RWPE2 (cell line): Measurements from ENCODE around the gene C15orf39.
A peak's percentile ranks its signal among the peaks of the same experiment; 100 is the strongest.
"Not testable (repeated sequence)": the region's sequence is repeated elsewhere in the genome, so short reads cannot be mapped to it uniquely, and the experiment has no call there.

Source experiments
- ATAC-seq: fragments of 200-7000 bp; cut with Tn5 transposase; 3 replicates; pipeline ENCODE4 v1.9.1; 2021; ENCODE audit warnings: low read depth
- DNase-seq: peaks from one replicate; pipeline ENCODE4 v3.0.0-alpha.2; 2020; ENCODE audit warnings: low spot score
- H3K27ac ChIP-seq: fragments of 450-650 bp; 2 replicates; pipeline ENCODE4 v1.5.1; 2017; ENCODE audit warnings: mild to moderate bottlenecking; ENCODE audit not compliant: poor library complexity, severe bottlenecking
- H3K27me3 ChIP-seq: fragments of 250-450 bp; sonication (Bioruptor Pico); 2 replicates; pipeline ENCODE4 v1.5.1; 2021; ENCODE audit warnings: mild to moderate bottlenecking, moderate library complexity; ENCODE audit not compliant: insufficient read depth, poor library complexity, severe bottlenecking
- H3K36me3 ChIP-seq: fragments of 250-450 bp; sonication (Bioruptor Pico); 2 replicates; pipeline ENCODE4 v1.5.1; 2020; ENCODE audit warnings: low read depth, mild to moderate bottlenecking, moderate library complexity
- H3K4me1 ChIP-seq: fragments of 250-450 bp; sonication (Bioruptor Pico); 2 replicates; pipeline ENCODE4 v1.5.1; 2021; ENCODE audit warnings: mild to moderate bottlenecking, moderate library complexity; ENCODE audit not compliant: insufficient read depth, poor library complexity, severe bottlenecking
- H3K4me3 ChIP-seq: fragments of 250-450 bp; sonication (Bioruptor Pico); 2 replicates; pipeline ENCODE4 v1.5.1; 2021; ENCODE audit warnings: mild to moderate bottlenecking, moderate library complexity; ENCODE audit not compliant: severe bottlenecking
- H3K9me3 ChIP-seq: fragments of 250-450 bp; sonication (Bioruptor Pico); 2 replicates; pipeline ENCODE4 v1.5.1; 2021; ENCODE audit warnings: mild to moderate bottlenecking, moderate library complexity; ENCODE audit not compliant: severe bottlenecking
- TF ChIP-seq, protein P1 (sequence below): fragments of 450-650 bp; IDR thresholded peaks from one replicate; pipeline ENCODE4 v1.5.1; 2017; ENCODE audit warnings: mild to moderate bottlenecking, moderate library complexity; ENCODE audit not compliant: poor library complexity, severe bottlenecking

Gene C15orf39

DNA sequence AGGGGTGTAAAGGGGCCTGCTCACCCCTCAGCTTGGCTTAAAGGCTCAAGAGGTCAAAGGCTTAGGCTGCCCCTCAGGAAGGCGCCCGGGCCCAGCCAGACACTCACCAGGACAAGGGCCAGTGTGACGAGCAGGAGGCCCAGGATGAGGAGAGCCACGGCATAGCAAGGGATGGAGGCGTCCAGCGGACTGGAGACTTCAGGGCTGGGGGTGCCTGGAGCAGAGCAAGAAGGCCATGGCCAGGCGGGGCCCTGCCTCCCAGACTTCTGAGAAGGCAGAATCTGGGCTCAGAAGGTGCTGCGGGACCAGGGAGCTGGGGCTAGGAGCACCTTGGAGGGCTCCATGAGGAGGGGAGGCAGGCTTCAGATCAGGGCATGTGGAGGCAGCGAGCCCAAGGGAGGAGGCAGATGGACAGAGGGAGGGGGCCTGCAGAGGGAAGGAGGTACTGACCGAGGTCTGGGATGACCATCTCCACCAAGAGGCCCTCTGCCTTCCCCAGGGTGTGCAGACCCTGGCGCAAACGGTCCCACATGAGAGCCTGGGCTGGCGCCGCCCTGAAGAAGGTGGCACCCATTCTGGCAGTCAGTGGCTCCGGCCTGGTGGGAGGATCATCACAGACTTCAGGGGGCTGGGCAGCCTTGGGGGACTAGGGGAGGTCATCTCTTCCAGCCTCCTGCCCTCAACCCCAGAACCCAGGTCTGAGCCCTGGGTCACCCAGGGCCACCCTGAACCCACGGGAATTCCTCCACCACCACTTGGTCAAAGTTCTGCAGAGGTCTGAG is 24.5 kb downstream of the C15orf39 start:
- DNase-seq (peak; percentile 74), ATAC-seq (no peak)
- Histone ChIP-seq H3K4me1 (no peaks in the 10 kb centered on the region), H3K36me3 (no peaks in the 10 kb centered on the region), H3K27ac (no peak overlapping the region), H3K9me3 (no peaks in the 10 kb centered on the region), H3K4me3 (no peak overlapping the region), H3K27me3 (no peaks in the 10 kb centered on the region)
- TF ChIP-seq, protein P1, sequence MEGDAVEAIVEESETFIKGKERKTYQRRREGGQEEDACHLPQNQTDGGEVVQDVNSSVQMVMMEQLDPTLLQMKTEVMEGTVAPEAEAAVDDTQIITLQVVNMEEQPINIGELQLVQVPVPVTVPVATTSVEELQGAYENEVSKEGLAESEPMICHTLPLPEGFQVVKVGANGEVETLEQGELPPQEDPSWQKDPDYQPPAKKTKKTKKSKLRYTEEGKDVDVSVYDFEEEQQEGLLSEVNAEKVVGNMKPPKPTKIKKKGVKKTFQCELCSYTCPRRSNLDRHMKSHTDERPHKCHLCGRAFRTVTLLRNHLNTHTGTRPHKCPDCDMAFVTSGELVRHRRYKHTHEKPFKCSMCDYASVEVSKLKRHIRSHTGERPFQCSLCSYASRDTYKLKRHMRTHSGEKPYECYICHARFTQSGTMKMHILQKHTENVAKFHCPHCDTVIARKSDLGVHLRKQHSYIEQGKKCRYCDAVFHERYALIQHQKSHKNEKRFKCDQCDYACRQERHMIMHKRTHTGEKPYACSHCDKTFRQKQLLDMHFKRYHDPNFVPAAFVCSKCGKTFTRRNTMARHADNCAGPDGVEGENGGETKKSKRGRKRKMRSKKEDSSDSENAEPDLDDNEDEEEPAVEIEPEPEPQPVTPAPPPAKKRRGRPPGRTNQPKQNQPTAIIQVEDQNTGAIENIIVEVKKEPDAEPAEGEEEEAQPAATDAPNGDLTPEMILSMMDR = no peak

DNA sequence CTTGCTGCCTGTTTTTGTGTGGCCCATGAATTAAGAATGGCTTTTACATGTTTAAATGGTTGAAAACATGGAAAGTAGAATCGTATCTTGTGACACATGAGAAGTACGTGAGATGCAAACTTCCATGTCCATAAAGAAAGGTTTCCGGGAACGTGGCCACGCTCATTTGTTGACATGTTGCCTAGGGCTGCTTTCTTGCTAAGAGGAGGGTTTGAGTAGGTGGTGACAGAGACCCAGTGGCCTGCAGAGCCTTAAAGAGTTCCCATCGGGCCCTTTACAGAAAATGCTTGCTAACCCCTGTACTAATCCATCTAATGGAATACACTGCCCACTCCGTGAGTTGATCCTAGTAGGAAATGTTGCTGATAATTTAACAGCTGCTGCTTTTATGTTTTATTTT is 25.4 kb downstream of the C15orf39 start:
- H3K27ac ChIP-seq, H3K9me3 ChIP-seq, ATAC-seq, H3K36me3 ChIP-seq, H3K27me3 ChIP-seq, H3K4me3 ChIP-seq, H3K4me1 ChIP-seq: not testable (repeated sequence)
- peak; percentile 20 for DNase-seq

DNA sequence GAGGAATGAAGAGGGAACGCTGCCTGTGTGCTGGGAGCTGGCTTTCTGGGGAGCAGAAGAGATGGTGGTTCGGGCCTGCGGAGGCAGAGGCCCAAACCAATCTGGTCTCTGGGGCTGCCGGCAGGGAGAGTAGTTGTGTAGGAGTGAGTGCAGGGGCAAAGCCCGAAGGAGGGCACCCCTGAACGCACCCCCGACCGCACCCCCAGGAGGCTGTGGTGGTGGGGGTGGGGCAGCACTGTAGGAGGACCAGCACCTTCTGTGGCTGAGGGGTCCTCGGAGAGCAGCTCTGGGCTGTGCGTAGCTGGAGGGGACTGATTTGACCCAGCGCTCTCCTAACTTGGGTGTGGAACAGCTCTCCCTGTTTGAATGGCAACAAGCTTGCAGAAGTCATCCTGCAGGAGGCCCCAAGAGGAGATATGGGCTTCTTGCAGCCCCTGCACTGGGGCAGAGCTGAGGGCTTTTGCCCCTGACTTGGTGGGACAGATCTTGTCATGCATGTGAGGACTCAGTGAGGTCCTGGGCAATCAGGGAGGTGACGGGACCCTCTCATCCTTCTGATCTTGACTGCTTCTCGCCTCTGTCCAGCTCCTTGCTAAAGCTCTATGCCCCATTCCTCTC is 26.1 kb downstream of the C15orf39 start:
- H3K4me1 ChIP-seq = no peaks in the 10 kb centered on the region
- no peaks in the 10 kb centered on the region for H3K36me3 ChIP-seq
- no peaks in the 10 kb centered on the region for H3K9me3 ChIP-seq
- H3K4me3 ChIP-seq = no peak overlapping the region
- no peaks in the 10 kb centered on the region for H3K27me3 ChIP-seq
- DNase-seq (no peak), ATAC-seq (no peak)
- TF ChIP-seq, protein P1 = no peak
- no peak overlapping the region for H3K27ac ChIP-seq

DNA sequence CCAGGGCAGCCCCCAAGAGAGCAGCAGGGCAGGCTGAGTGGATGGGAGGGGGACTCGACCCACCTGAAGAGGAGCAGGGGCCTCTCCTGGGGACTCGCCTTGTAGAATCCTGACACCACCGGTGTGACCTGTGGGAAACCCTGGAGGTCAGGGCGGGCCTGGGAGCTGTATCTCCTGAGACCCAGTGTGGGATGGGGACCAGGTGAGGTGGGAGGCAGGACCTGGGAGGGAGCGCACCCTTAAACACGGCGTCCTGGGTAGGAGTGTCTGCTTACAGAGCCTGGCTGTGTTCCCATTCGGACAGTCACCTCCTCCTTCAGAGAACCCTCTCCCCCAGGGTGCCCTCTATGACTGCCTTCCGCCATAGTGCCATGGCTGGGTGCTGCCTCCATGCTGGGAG is 27.1 kb downstream of the C15orf39 start:
- H3K36me3 ChIP-seq = no peaks in the 10 kb centered on the region
- no peak overlapping the region for H3K4me3 ChIP-seq
- H3K27ac ChIP-seq = no peak overlapping the region
- ATAC-seq = no peak
- TF ChIP-seq, protein P1 = no peak
- no peaks in the 10 kb centered on the region for H3K9me3 ChIP-seq
- H3K27me3 ChIP-seq = no peaks in the 10 kb centered on the region
- DNase-seq = no peak
- no peaks in the 10 kb centered on the region for H3K4me1 ChIP-seq

DNA sequence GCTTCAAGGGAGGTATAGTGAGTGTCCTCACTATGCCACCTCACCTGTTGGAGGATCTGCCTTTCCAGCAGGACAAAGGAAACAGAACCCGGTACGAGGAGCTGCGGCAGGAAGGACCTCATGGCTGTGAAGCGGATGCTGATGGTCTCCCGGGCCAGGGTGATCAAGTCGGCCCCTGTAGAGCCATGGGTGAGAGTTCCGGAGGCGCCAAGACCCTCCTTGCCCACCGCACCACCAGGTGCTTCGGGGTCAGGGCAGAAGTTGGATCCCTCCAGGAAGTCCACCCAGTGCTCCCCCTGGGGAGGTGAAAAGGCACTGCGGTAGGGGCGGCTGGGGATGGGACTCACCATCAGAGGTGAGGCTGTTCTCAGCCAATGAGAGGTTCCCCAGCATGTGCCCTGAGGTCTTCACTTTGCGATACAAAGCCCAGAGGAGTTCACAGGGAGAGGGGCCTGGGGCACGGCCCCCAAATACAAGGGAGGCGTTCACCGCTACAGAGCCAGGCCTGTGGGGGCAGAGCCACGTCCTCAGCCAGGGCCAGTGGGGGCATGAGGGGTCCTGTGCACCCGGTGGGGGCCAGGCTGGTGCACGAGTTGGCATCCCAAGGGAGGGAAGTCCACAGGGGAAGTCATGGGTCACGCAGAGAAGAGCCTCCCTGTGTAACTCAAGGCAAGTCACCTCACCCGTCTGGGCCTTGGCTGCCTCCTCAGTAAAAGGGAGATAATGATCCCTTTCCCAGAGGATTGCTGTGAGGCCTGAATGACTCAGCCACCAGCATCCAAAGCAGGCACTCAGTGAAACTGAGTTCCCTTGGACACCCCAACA is 27.7 kb downstream of the C15orf39 start:
- no peaks in the 10 kb centered on the region for H3K27me3 ChIP-seq
- no peaks in the 10 kb centered on the region for H3K9me3 ChIP-seq
- H3K4me3 ChIP-seq = no peak overlapping the region
- DNase-seq (peak; percentile 69), ATAC-seq (no peak)
- no peaks in the 10 kb centered on the region for H3K4me1 ChIP-seq
- no peaks in the 10 kb centered on the region for H3K36me3 ChIP-seq
- H3K27ac ChIP-seq = no peak overlapping the region
- TF ChIP-seq, protein P1 = no peak
